DND-41 (cell line): Measurements from ENCODE around the gene HERC3.

Experiments
- ATAC-seq: fragments of 200-7000 bp; cut with Tn5 transposase; 3 replicates; pipeline ENCODE4 v1.9.1; 2021; ENCODE audit warnings: low read depth; ENCODE audit not compliant: insufficient read depth
- DNase-seq: peaks from one replicate; pipeline ENCODE4 v3.0.0-alpha.2; 2020
- H2AFZ ChIP-seq: 2 replicates; pipeline ENCODE4 v1.6.0; 2012; ENCODE audit warnings: low read depth, low read length
- H3K27ac ChIP-seq: 2 replicates; pipeline ENCODE4 v1.5.1; 2012; ENCODE audit warnings: low read length, inconsistent platforms
- H3K27me3 ChIP-seq: fragments of 200-600 bp; sonication (generic); 2 replicates; pipeline ENCODE4 v1.6.0; 2012; ENCODE audit warnings: low read length, mild to moderate bottlenecking, inconsistent platforms; ENCODE audit not compliant: insufficient read depth, poor library complexity
- H3K36me3 ChIP-seq: 2 replicates; pipeline ENCODE4 v1.5.1; 2012; ENCODE audit warnings: low read length, inconsistent platforms; ENCODE audit not compliant: insufficient read depth
- H3K4me1 ChIP-seq: 2 replicates; pipeline ENCODE4 v1.5.1; 2012; ENCODE audit warnings: mild to moderate bottlenecking, low read length; ENCODE audit not compliant: insufficient read depth
- H3K4me2 ChIP-seq: 2 replicates; pipeline ENCODE4 v1.6.0; 2012; ENCODE audit warnings: mild to moderate bottlenecking, moderate library complexity, low read length, inconsistent platforms; ENCODE audit not compliant: insufficient read depth
- H3K4me3 ChIP-seq, 2 experiments: fragments of 200-600 bp in 1 of 2; shearing (Covaris generic) in 1 of 2; 2 replicates each; pipeline ENCODE4 v1.5.1; 2012 to 2016; ENCODE audit warnings: inconsistent platforms in 2 of 2, low read length in 2 of 2, mild to moderate bottlenecking in 2 of 2, low read depth in 1 of 2, moderate library complexity in 1 of 2
- H3K79me2 ChIP-seq: 2 replicates; pipeline ENCODE4 v1.6.0; 2012; ENCODE audit warnings: low read length, inconsistent platforms; ENCODE audit not compliant: insufficient read depth
- H3K9ac ChIP-seq: 2 replicates; pipeline ENCODE4 v1.6.0; 2012; ENCODE audit warnings: low read depth, mild to moderate bottlenecking, inconsistent platforms, low read length, moderate library complexity
- H3K9me3 ChIP-seq: 2 replicates; pipeline ENCODE4 v1.5.1; 2012; ENCODE audit warnings: low read length, moderate library complexity, mild to moderate bottlenecking, inconsistent platforms; ENCODE audit not compliant: insufficient read depth, severe bottlenecking
- H4K20me1 ChIP-seq: 2 replicates; pipeline ENCODE4 v1.6.0; 2012; ENCODE audit warnings: low read length; ENCODE audit not compliant: insufficient read depth
- CTCF ChIP-seq: IDR thresholded peaks from 2 replicates; pipeline ENCODE4 v1.5.1; 2012; ENCODE audit warnings: borderline replicate concordance, low read length, moderate library complexity, mild to moderate bottlenecking; ENCODE audit not compliant: poor library complexity, severe bottlenecking; ENCODE audit errors: extremely low read depth
- EZH2 ChIP-seq: IDR thresholded peaks from 3 replicates; pipeline ENCODE4 v1.6.1; 2012; ENCODE audit warnings: borderline replicate concordance, low read depth, mild to moderate bottlenecking, moderate library complexity, low read length, inconsistent platforms; ENCODE audit not compliant: severe bottlenecking

Gene HERC3

GRCh38 chr4:88720451-88721428, 128.5 kb downstream of the HERC3 start:
- no peaks in the 10 kb centered on the region for H3K79me2 ChIP-seq
- no peak overlapping the region for H3K4me3 ChIP-seq
- no peak overlapping the region for H3K4me2 ChIP-seq
- H3K27ac ChIP-seq = no peak overlapping the region
- no peak overlapping the region for H2AFZ ChIP-seq
- TF ChIP-seq EZH2 (no peak), CTCF (no peak)
- no peak overlapping the region for H3K9ac ChIP-seq
- no peak for DNase-seq
- H3K9me3 ChIP-seq = peaks cover 14% of the 10 kb centered on the region
- ATAC-seq = no peak
- peaks cover 32% of the 10 kb centered on the region for H3K36me3 ChIP-seq
- no peaks in the 10 kb centered on the region for H3K4me1 ChIP-seq
- no peaks in the 10 kb centered on the region for H3K27me3 ChIP-seq
- H4K20me1 ChIP-seq = no peaks in the 10 kb centered on the region

- Histone ChIP-seq H3K79me2 (no peaks in the 10 kb centered on the region), H3K36me3 (peaks cover 29% of the 10 kb centered on the region), H2AFZ (no peak overlapping the region), H4K20me1 (no peaks in the 10 kb centered on the region), H3K4me2 (no peak overlapping the region), H3K9ac (no peak overlapping the region), H3K27ac (no peak overlapping the region), H3K4me3 (no peak overlapping the region), H3K9me3 (peaks cover 6% of the 10 kb centered on the region), H3K4me1 (no peaks in the 10 kb centered on the region), H3K27me3 (no peaks in the 10 kb centered on the region)
- DNase-seq = no peak
- TF ChIP-seq CTCF (no peak), EZH2 (no peak)
- ATAC-seq = no peak
Measured at GRCh38 chr4:88722276-88722780, 130.0 kb downstream of the HERC3 start.

- no peaks in the 10 kb centered on the region for H4K20me1 ChIP-seq
- H3K36me3 ChIP-seq = peaks cover 29% of the 10 kb centered on the region
- H3K27me3 ChIP-seq = no peaks in the 10 kb centered on the region
- H3K9ac ChIP-seq = no peak overlapping the region
- no peak for TF ChIP-seq CTCF
- H3K4me2 ChIP-seq = no peak overlapping the region
- no peak for ATAC-seq
- H3K4me3 ChIP-seq = no peak overlapping the region
- H3K79me2 ChIP-seq = no peaks in the 10 kb centered on the region
- DNase-seq = no peak
- no peak overlapping the region for H2AFZ ChIP-seq
- H3K4me1 ChIP-seq = no peaks in the 10 kb centered on the region
- peaks cover 1% of the 10 kb centered on the region for H3K9me3 ChIP-seq
- no peak overlapping the region for H3K27ac ChIP-seq
Measured at GRCh38 chr4:88722828-88723227, 130.5 kb downstream of the HERC3 start.
